ENCODE results near the gene MMP24OS.
A peak's percentile ranks its signal among the peaks of the same experiment; 100 is the strongest.

The MMP24OS gene

GRCh38 chr20:35284267-35284991 is 6.5 kb upstream of the MMP24OS start, which contains the start of gene EIF6:
Gene EIF6 (minus strand): TSS chr20:35284772. CDS start chr20:35284487, 285 bp downstream.
- Histone ChIP-seq H3K27ac (ENCODE audit: low read length) (peak within 1 kb of the TSS; percentile 53), H3K4me1 (ENCODE audit: low read length) (peaks cover 24% of the 10 kb centered on the region), H4K20me1 (ENCODE audit: insufficient read depth, low read length) (peaks cover 6% of the 10 kb centered on the region; the same call in 1 of the 2 replicates), H3K27me3 (ENCODE audit: low read depth, low read length) (no peaks in the 10 kb centered on the region), H3K36me3 (replicated peaks; ENCODE audit: low read depth, low read length) (peaks cover 23% of the 10 kb centered on the region), H3K9me3 (ENCODE audit: insufficient read depth, low read length) (no peaks in the 10 kb centered on the region), H3K4me2 (ENCODE audit: low read length) (peak within 1 kb of the TSS; percentile 72), H3K79me2 (ENCODE audit: low read length) (peaks cover 39% of the 10 kb centered on the region), H2AFZ (ENCODE audit: low read depth, low read length) (peak within 1 kb of the TSS; percentile 71), H3K4me3 (ENCODE audit: low read length) (peak within 1 kb of the TSS; percentile 79), H3K9ac (ENCODE audit: low read length) (peak within 1 kb of the TSS; percentile 78)
- TF ChIP-seq CTCF (IDR thresholded peaks at IDR 0.05; ENCODE audit: low read depth, low read length) (no peak), EZH2phosphoT487 (IDR thresholded peaks at IDR 0.05; ENCODE audit: low read depth) (no peak)

- H3K4me2 ChIP-seq (ENCODE audit: low read length) = peak overlapping the region; percentile 72
- peak overlapping the region; percentile 79 for H3K4me3 ChIP-seq (ENCODE audit: low read length)
- TF ChIP-seq CTCF (IDR thresholded peaks at IDR 0.05; ENCODE audit: low read depth, low read length) (no peak), EZH2phosphoT487 (IDR thresholded peaks at IDR 0.05; ENCODE audit: low read depth) (no peak)
- peak overlapping the region; percentile 53 for H3K27ac ChIP-seq (ENCODE audit: low read length)
- peak overlapping the region; percentile 71; the same call in 1 of the 2 replicates for H2AFZ ChIP-seq (ENCODE audit: low read depth, low read length)
- H3K36me3 ChIP-seq (replicated peaks; ENCODE audit: low read depth, low read length) = peaks cover 30% of the 10 kb centered on the region
- peaks cover 6% of the 10 kb centered on the region; the same call in 1 of the 2 replicates for H4K20me1 ChIP-seq (ENCODE audit: insufficient read depth, low read length)
- peaks cover 24% of the 10 kb centered on the region for H3K4me1 ChIP-seq (ENCODE audit: low read length)
- H3K79me2 ChIP-seq (ENCODE audit: low read length) = peaks cover 39% of the 10 kb centered on the region
- H3K27me3 ChIP-seq (ENCODE audit: low read depth, low read length) = no peaks in the 10 kb centered on the region
- no peaks in the 10 kb centered on the region for H3K9me3 ChIP-seq (ENCODE audit: insufficient read depth, low read length)
- H3K9ac ChIP-seq (ENCODE audit: low read length) = peak overlapping the region; percentile 78
Observed at GRCh38 chr20:35283441-35284266, 5.7 kb upstream of the MMP24OS start.

- Histone ChIP-seq H3K4me3 (ENCODE audit: low read length) (no peak overlapping the region), H3K9me3 (ENCODE audit: insufficient read depth, low read length) (no peaks in the 10 kb centered on the region), H3K27me3 (ENCODE audit: low read depth, low read length) (no peaks in the 10 kb centered on the region), H2AFZ (ENCODE audit: low read depth, low read length) (no peak overlapping the region), H3K36me3 (replicated peaks; ENCODE audit: low read depth, low read length) (peaks cover 41% of the 10 kb centered on the region), H3K9ac (ENCODE audit: low read length) (no peak overlapping the region), H4K20me1 (ENCODE audit: insufficient read depth, low read length) (peaks cover 6% of the 10 kb centered on the region; the same call in 1 of the 2 replicates), H3K4me1 (ENCODE audit: low read length) (peaks cover 33% of the 10 kb centered on the region), H3K27ac (ENCODE audit: low read length) (no peak overlapping the region), H3K79me2 (ENCODE audit: low read length) (peaks cover 47% of the 10 kb centered on the region), H3K4me2 (ENCODE audit: low read length) (no peak overlapping the region)
- TF ChIP-seq EZH2phosphoT487 (IDR thresholded peaks at IDR 0.05; ENCODE audit: low read depth) (no peak), CTCF (IDR thresholded peaks at IDR 0.05; ENCODE audit: low read depth, low read length) (no peak)
Observed at GRCh38 chr20:35281506-35282101, 3.7 kb upstream of the MMP24OS start.

Data from OCI-LY3 (cell line).